Measurements from ENCODE around the gene CEP290.

CEP290 gene

GRCh38 chr12:88141774-88142609 is at the start of gene CEP290, which contains the start of gene TMTC3:
CEP290 (minus strand) TSS chr12:88142088; CDS start chr12:88141307, 781 bp downstream.
TMTC3 (plus strand) TSS chr12:88142307; CDS start chr12:88148316, 6,009 bp downstream.
- peak; percentile 99 for FAIRE-seq

- no peak for FAIRE-seq
These were observed 46.3 kb upstream of the CEP290 start for GRCh38 chr12:88188180-88188579.

DNA sequence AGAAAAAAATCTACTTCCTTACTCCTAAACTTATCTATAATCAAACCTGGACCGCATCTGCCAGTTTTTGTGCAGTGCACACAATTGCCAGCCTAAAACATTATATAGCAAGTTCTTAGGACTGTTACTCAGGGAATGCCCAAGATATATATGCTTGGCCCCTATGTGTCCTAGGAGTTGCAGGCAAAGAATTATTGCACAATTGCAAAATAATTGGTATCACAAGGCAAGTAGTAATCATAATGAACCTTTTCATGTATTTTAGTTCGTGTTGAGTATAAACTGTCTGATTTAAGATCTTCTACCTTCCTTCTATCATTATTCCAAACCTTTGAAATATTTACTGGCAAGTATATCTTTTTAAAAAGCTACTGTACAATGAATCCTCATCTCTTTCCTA is 45.7 kb upstream of the CEP290 start:
- FAIRE-seq: no peak

DNA sequence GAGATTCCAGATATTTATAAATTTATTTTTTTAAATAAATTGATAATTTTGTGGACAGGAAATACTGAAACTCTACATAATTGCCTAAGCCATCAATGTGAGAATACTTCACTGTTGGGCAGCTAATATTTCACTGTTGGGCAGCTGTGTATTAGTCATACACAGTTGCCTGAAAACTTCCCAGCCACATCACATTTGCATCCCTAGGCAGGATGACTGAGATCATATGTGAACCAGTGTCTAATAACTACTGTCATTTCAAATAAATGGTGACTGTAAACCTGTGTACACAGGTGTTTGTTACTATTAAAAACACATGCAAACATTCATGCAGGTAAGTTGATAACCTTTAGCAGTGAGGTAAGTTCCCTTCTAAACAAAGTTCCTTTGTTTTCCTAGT is 44.1 kb upstream of the CEP290 start:
- no peak for FAIRE-seq

GRCh38 chr12:88185279-88185678 is 43.4 kb upstream of the CEP290 start:
- no peak for FAIRE-seq

- no peak for FAIRE-seq
These were observed 42.3 kb upstream of the CEP290 start for GRCh38 chr12:88184196-88184595.

GRCh38 chr12:88182416-88182815 is 40.5 kb upstream of the CEP290 start:
- no peak for FAIRE-seq

GRCh38 chr12:88181881-88182280 is 40.0 kb upstream of the CEP290 start:
- FAIRE-seq: no peak

- no peak for FAIRE-seq
These were observed 37.6 kb upstream of the CEP290 start for GRCh38 chr12:88179436-88180014.

DNA sequence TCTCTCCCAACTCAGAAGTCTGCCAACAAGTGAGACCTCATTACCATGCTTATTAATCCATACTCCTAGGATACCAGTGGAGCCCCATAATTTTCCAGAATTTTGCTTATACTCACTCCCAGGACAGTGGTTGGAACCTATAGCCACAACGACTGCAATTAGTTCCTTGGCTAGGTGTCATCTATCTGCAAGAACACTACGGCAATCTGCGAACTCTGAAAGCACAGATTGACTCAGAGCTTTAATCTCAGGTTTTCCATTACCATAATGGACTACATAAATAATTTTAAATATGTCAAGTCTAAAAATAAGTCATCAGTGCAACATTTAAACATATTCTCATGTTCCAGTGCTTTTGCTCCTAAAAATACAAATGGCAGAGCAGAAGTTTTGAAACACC is 33.7 kb upstream of the CEP290 start:
- FAIRE-seq: no peak

DNA sequence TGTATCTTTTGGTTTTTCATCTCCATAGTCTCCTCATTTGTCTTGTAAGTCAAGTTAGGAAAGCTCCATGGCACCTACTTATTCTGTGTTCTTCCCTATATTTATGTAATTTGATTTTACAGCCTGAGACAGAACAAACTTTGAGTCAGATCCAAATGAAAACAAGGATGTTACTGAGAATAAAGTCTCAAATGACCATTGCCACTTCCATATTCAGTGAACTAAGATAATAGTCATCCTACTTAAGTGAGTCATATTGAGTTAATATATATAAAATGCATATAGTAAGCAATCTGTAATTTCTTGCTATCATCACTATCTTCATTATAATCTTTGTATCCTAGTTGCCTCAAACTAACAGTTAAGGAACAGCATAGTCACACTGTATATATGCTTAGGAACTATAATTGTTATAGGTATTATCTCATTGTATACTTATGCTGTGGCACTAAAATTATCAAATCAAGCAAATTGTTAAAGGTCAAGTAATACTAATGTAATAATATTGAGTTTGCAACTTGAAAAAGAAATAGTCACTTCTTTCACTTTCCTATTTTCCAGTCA is 31.0 kb upstream of the CEP290 start:
- no peak for FAIRE-seq

DNA sequence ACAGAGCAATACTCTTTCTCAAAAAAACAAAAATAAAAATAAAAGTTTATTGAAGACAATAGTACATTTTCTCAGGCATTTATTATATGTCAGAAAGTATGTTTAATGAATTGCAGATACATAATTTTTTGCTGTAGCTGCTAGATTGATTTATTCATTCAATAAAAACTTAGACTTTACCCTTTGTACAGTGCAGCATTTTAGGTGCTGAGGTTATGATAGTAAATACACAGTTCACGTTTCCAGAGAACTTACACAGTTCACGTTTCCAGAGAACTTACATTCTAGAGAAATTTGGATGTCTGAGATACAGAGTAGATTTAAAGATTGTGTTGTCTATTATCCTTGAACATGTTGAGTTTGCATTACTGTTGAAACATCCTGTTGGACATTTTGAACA is 25.5 kb upstream of the CEP290 start:
- FAIRE-seq: no peak

GRCh38 chr12:88166179-88166578 is 24.3 kb upstream of the CEP290 start:
- no peak for FAIRE-seq

- no peak for FAIRE-seq
These were observed 21.5 kb upstream of the CEP290 start for GRCh38 chr12:88163371-88163770.

DNA sequence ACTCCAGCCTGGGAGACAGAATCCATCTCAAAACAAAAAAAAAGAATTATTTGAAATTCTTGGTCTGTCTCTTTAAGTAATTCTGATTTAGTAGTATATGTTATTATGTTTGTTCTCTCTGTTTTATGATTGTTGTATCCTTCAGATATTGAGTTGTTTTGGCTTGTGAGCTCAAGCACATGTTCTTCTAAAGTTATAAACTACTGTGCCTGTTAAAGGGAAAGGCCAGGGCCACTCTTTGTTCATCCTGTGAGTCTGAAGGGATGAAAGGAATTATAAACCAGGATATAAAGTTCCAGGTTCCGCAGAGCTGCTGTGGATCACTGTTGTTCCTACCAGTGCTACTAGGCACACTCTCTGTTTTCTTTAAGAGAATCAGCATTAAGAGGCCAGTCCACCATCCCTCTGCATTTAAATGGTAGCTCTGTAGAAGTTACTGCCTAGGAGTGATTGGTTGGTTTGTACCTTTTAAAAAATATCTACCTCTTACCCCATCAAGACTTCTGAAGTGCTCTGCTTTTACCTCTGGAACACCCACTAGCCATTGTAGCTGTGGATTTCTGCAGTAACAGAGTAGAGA is 14.3 kb upstream of the CEP290 start:
- no peak for FAIRE-seq

DNA sequence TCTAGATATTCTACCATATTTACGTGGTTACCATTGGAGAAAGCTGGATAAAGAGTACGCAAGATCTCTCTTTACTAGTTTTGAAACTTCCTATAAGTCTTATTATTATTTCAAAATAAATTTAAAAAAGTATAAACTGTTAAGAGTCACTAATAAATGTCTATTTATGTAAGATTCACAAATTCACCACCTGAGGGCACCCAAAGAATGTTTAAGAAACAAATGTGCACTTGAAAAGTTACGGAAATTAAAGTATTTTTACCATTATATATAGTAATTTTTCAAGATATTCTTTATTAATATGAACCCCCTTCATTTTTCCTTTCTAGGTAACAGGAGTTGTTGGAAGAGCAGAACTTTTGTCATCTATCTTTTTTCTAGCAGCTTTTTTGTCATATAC is 12.1 kb upstream of the CEP290 start:
- peak; percentile 96 for FAIRE-seq

DNA sequence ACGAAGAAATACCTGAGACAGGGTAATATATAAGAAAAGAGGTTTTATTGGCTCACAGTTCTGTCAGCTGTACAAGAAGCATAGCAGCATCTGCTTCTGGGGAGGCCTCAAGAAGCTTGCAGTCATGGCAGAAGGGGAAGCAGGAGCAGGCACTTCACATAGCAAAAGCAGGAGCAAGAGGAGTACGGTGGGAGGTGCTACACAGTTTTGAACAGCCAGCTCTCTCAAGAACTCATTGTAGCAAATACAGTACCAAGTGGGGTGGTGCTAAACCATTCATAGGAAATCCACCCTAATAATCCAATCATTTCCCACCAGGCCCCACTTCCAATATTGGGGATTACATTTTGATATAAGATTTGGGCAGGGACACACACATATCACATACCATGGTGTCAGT is 8.2 kb upstream of the CEP290 start:
- no peak for FAIRE-seq

- FAIRE-seq: no peak
These were observed 3.9 kb upstream of the CEP290 start for GRCh38 chr12:88145567-88146505.

DNA sequence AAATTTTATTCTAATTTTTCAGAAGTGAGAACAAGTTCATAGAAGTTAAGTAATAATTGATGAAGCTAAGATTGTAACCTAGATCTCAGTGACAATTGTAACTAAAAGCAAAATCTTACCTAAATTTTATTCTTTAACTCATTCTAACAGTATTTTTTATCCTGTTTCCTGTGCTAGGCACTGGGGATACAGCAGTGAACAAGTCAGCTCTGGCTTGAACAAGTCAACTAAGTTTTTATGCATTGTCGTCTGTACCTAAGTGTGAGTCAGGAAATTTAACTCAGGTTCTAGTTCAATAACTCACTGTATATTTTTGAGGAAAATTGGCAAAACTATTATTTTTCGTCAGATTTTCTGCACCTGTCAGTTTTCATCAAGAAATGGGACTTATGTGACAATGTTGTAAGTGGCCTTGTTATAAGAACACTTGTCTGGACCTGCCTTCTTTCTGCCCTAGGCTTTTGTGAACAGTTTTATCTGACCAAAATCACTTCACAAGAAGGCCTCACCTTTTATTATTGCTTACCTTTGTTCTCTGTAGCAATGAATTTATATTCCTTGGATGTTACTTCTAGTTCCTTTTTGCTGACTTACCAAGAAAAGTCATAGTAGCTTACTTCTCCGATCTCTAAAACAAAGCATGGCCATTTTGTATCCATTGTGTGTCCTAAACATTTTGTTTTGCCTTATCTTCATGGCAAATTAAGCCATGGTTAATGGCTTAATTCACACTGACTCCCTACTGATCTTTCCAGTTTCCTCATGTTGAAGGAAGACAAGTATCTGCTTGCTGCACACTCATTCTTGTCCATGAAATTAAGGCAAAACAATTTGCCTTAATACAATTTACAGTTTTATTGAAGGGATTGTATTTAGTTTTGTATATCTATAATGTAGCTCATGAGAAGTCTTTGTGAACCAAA is 2.9 kb upstream of the CEP290 start:
- FAIRE-seq: no peak

GRCh38 chr12:88144037-88144436 is 2.1 kb upstream of the CEP290 start:
- FAIRE-seq: no peak

DNA sequence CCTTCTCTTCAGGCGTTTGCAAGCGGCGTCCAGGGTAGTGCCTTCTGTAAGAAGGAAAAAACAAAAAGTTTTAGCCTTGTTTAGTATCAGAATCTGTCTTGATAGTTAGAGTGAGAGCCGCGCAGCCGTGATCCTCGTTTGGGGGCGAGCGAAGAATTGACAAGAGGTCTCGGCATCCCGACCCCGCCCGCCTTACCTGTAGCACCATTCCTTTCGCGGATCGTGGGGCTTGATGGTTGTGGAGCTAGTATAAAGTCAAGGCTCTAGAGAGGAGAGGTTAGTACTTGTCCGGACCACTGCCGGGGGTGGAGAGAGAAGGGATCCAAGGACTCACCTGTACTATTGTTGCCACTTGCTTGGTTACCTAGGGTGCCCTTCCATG is 713 bp upstream of the CEP290 start:
- no peak for FAIRE-seq

DNA sequence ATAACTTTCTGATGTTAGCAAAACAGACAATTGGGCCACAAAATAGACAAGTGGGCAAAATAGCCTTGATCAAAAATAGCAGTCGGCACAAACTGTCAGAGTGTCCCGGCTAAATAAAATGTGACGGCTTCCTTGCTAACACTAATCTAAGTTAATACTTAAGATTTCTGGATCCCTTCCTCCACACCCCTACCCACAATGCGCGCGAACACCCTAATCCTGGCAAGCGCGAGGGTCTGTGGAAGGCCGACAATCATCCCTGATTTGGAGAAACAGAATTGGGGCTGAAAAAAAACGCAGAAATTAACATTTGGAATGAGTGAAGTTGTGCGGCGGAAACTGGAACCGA is 489 bp downstream of the CEP290 start:
- no peak for FAIRE-seq

All from endometrium (tissue), 2 donors.